ENCODE data around the gene MYCBP.

MYCBP gene

DNA sequence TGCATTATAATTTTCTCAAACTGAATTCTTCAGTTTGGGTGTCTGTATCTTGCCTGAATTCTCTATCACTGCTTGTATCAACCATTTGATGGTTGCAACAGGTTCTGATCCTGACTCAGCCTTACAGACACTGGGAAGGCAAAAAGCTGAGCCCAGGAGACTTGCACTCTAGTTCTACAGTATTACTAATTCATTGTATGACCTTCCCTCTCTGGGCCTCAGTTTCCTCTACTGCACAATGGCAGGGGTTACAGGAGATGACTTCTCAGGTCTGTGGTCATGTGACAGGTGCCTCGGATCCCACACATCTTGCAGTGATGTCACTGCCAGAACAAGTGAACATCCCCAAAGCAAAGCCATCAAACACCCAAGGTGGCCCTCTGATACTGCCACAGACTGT, 52.3 kb downstream of the MYCBP start:
- no peak for DNase-seq (ENCODE audit: low spot score)

DNA sequence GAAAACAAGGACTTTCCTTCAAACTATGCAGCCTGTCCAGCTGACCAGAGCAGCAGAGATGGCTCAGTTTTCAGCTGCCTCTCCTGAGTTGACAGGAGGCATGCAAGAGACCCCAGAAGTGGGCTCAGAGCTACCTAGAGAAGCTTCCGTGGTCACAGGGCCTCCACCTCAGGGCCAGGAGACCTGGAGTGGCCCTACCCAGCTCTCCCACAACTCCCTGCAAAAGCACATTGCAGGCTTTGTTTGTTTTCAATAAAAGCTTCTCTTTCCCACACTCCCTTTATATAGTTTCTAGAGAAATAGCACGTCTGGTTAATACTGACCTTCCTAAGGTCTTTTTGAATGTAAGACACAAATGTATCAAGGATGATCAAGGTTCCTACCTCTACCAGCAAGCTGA, 53.6 kb downstream of the MYCBP start:
- DNase-seq (ENCODE audit: low spot score) = no peak

DNA sequence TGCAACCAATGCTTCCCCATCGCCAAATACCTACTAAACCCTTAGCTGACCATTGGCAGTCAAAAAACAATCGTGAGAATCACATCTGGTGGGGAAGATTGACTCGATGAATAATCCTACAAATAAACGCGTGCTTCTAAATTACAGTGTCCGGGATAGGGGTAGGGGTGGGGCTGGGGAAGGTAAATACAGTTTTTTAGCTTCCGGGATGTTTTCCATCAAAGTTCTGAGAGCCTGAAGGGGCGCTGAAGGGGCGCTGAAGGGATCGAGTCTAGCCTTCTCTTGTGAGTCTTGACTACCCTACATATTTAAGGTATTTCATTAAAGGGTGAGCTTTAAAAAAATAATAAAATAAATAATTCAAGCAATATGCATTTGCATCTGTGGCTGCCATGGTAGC, 54.1 kb downstream of the MYCBP start:
- no peak for DNase-seq (ENCODE audit: low spot score)

DNA sequence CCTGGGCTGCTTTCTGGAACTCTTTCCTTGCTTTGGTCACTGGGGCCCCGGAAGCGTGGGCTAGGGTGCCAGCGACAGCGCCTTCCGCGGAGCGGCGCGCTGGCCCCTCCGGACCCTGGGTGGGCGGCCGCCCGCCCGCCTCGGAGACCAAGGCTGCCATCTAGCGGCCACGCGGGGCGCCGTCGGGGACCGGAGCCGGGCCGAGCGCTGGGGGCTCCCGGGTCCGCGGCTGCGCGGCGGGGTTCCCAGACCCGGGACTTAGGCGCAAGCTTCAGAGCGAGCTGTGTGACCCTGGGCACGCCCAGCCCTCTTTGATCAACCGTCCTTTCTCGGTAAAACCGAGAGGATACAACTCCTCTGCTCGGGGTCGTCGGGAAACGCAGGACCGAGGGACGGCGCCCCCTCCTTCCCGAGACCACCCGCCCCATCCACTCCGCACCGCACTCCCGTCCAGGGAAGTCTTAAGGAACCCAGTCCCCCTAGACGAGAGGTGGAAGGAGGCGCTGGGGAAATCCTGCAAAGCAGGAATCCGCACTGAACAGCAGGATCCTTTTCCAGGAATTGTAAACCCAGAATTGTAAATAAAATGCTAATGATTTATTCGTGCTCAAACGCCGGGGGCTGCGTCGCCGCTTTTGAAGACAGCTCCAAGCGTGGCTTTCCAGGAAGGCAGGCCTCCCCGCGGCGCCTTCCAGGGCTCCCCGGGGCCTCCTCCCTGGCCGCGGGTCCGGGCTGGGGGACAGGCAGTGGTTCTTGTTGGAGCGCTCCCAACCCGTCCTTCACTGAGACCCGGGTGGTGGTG, 54.8 kb downstream of the MYCBP start:
- peak; percentile 11 for DNase-seq (ENCODE audit: low spot score)

DNA sequence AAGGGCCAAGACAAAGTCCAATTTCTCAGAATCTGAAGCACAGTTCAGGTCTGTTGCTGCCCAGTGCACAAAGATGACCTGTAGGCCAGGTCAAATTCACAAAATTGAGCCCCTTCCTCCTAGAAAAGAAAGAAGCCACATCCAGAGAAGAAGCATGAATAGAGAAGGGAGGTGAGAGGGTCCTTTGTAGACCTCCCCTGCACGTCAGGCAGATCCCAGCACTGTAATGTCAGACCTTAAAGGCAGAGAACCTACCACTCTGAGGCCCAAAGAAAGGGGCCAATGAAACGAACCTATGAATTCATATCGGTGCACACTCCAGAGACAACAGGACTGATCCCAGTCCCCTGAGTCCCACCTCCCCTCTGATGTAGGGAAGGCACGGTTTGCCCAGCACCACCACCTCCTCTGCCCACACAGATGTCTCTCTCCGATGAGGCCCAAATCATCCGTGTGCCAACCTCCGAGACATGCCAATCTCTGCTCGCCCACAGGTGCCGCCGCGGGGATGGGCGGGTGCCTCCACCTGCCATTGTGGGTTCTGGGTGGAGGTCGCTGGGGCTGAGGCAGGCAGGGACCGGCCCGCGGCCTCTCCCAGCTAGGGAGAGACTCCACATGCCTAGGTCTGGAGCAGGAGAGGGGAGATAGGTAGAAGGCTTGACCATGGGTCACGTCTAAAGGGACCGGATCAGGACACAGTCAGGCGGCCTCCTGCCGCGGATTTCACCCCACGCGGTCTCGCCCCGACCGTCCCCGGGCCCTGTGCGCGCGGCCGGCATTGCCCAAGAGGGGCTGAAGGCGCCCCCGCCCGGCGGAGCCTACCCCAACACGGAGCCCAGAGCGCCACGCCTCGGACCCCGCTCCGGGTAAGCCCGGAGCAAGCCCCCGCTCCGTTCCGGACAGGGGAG, 55.6 kb downstream of the MYCBP start:
- DNase-seq (ENCODE audit: low spot score) = no peak

DNA sequence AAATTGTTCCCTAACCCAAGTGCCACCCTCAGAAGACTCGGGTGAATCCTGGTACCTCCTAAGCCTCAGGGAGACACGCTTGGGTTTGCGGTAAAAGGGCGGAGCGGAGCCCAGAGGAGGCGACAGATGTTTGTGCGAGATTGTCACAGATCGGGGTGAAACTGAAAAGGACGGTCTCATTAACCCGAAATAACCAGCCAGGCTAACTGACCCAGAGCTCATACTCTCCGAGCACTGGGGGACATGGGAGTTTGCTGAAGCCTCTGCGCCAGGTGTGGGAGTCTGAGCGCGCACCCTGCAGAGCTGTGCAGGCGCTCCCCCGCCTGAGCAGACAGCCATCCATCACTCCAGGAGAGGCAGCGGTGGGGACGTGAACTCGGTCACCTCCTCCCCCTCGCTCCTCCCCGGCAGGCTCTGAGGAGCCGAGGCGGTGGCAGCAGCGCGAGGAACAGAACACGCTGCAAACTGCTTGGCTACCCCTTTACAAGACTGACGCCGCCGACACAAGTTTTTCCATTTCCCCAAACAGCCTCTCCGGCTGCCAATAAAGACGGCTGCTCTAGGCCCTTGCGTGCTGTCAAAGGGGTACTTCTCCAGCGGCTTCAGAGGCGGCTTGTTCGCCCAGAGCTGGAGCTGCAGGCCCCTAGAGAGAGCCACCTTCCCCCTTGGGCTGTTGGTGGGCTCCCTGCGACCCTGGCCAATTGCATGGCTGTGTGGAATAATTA, 57.1 kb downstream of the MYCBP start:
- DNase-seq (ENCODE audit: low spot score) = no peak

DNA sequence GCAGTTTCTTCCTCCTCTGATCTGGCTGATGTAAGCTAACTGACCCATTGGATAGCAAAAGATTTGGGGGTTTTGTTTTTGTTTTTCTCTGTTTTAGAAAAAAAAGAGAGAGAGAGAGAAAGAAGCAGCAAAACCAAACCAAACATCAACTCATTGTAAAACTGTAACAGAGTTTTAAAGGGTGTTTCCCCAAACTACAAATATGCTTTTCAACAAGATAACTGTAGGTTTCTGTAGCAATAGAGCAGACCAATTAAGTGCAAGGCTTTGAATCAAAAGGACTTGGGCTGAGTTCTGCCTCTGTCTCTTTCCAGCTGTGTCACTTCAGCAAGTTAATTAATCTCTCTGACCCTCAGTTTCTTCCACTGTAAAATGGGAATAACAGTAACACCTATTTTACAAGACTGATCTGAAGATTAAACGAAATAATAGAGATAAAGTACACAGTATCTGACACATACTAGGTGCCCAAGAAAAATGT, 58.1 kb downstream of the MYCBP start:
- no peak for DNase-seq (ENCODE audit: low spot score)

DNA sequence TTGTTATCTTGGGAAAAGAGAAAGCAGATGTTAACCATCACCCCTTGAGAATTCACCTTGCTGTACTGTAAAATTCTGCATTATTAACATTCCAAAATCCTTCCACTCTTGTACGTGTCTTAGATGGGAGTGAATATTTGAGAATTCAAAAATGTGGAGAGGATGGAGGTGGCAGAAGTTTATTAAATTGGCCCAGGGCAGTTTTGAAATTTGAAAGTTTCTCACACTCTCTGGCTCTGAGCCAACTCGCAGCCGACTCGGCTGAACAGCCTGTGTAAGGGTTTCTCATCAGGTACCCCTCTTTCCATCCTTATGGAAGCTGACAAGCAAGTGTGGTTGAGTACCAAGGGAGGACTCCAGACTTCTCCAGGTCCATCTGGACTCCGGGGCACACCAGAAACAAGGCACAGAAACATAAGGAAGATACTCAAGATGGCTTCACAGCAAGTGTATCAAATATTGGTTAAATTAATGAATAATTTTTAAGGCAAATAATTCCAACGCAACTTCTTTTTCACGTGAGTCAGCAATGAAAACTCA, 58.6 kb downstream of the MYCBP start:
- no peak for DNase-seq (ENCODE audit: low spot score)

DNA sequence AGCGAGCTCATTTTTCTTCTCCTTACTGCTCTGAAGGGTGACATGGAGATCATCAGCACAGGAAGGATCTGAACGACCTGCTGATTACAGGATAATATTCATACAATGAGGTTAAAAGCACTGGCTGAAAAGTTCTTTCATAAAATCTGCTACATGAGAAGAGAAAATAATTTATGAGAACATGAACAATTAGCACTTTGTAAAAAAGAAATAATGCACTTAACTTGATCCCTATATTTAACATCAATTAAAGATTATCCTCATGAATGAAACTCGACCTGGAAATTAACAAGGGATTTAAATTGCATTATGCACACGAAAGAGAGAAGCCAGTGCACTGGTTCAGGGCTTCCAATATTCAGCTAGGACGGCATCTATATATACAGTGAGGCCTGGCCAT, 60.2 kb downstream of the MYCBP start:
- no peak for DNase-seq (ENCODE audit: low spot score)
